ENCODE measurements around the gene CCDC32.

DNA sequence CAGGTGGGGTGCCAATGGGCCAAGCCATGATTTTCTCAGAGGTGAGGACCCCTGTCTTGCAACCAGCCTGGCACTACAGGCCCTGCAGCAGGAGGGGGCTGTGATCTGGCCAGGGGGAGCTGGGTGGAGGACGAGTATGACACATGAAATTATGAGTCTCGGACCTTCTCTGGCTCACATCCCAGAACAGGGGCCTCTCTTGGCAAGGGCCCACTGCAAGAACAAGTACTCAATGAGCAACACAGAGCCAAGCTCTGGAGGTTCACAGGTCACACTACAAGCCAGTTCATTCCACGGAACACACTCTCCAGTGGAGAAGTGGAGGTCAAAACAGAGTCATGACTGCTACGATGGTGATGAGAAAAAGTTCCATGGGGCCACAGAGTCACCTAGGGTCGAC is 28.3 kb downstream of the CCDC32 start:
- TF ChIP-seq, protein P1, sequence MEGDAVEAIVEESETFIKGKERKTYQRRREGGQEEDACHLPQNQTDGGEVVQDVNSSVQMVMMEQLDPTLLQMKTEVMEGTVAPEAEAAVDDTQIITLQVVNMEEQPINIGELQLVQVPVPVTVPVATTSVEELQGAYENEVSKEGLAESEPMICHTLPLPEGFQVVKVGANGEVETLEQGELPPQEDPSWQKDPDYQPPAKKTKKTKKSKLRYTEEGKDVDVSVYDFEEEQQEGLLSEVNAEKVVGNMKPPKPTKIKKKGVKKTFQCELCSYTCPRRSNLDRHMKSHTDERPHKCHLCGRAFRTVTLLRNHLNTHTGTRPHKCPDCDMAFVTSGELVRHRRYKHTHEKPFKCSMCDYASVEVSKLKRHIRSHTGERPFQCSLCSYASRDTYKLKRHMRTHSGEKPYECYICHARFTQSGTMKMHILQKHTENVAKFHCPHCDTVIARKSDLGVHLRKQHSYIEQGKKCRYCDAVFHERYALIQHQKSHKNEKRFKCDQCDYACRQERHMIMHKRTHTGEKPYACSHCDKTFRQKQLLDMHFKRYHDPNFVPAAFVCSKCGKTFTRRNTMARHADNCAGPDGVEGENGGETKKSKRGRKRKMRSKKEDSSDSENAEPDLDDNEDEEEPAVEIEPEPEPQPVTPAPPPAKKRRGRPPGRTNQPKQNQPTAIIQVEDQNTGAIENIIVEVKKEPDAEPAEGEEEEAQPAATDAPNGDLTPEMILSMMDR (conservative IDR thresholded peaks at IDR 0.05; ENCODE audit: low read length), result no peak
- TF ChIP-seq EZH2phosphoT487 (IDR thresholded peaks at IDR 0.05; ENCODE audit: borderline replicate concordance), result no peak
